Right lung (tissue), 5 donors: ENCODE results near the gene RNF217. TPM values are rescaled to one million over a fixed set of nuclear protein-coding genes. Genes with fewer than 3 reads are reported as not detected.
"Not testable (repeated sequence)": the region's sequence is repeated elsewhere in the genome, so short reads cannot be mapped to it uniquely, and the experiment has no call there.

Experiments
- DNase-seq, 2 donors: peaks; one replicate each; pipeline ENCODE4 v3.0.0-alpha.2; 2013
- polyA plus RNA-seq, 5 donors: library from polyadenylated mRNA; unstranded; fragments of 120-200 nt; gene quantifications; one replicate each; pipeline versions ENCODE4 v1.2.1 to v1.2.3, GENCODE V29; 2013; ENCODE audit warnings: inconsistent platforms in 1 of 5, low replicate concordance in 1 of 5; ENCODE audit not compliant: insufficient read length in 5 of 5, insufficient read depth in 1 of 5

The RNF217 gene
- polyA plus RNA-seq, 5 donors = 14.6 to 34.3 (median 25.1) TPM

DNA sequence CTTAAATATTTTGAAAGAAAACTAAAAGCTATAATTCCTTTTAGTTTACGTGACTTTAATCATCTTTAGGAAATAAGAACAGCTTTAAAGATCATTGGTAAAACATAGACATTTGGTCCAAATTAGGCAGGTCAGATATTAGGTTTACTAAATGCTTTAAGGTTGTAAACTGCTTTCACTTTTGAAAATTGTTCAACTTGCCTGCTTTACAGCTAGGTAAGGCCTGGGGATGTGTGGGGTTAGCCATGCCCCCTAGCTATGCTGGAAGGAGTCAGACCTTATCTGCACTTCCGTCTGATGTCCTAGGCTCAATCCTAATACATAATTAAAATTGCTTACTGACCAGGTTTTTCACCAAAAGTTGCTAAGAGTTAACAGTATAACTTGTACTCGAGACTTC is 160.8 kb downstream of the RNF217 start:
- DNase-seq = no peak

DNA sequence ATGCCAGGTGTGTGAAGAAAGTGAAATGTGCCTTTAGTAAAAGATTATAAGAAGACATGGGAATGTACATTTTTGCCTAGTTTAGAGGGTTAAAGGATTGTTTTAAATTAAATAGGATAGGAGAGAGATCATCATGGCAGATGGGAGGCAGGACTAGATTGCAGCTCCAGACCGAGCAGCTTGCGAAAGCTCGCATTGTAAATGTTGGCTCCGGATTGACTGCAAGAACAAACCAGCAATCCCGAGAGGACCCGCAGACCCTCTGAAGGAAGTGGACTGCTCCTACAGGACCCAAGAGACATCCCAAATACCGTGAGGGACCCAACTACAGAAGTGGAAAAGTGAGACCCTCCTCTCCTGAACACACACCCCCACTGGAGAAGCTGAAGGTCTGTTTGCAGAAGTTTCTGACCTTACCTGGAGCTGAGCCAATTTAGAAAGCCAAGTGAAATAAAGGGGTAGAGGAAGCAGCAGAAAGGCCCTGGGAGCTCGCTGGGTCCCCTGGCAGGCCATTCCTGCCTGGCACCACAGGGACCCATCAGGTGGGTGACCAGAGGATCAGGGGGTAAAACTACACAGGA is 161.3 kb downstream of the RNF217 start:
- no peak for DNase-seq

DNA sequence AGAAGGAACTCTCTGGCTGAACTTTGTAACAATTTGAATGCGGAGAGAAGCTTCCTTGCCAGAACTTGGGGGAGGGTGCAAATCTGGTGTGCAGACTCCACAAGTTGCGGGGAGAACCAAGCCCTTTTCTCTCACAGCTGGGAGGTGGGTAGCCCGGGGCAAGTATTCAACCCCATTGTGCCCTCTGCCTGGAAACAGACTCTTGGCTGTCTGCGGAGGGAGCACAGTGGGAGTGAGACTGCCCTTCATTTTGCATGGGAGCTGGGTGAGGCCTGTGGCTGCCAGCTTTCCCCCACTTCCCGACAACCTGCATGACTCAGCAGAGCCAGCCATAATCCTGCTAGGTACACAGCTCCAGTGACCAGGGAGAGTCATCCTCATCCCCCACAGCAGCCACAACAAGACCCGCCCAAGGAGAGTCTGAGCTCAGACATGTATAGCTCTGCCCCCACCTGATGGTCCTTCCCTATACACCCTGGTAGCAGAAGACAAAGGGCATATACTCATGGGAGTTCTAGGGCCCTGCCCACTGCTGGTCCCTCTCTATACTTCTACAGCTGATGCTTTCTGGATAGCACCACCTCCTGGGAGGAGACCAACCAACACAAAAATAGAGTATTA is 161.9 kb downstream of the RNF217 start:
- no peak for DNase-seq

DNA sequence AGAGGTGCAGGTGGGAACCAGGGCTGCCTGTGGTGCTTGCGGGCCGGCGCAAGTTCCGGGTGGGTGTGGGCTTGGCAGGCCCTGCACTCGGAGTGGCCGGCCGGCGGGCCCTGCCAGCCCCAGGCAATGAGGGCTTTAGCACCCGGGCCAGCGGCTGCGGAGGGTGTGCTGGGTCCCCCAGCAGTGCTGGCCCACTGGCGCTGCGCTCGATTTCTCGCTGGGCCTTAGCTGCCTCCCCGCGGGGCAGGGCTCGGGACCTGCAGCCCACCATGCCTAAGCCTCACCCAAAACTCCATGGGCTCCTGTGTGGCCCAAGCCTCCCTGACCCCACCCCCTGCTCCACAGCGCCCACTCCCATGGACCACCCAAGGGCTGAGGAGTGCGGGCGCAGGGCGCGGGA is 163.6 kb downstream of the RNF217 start:
- DNase-seq = not testable (repeated sequence)

DNA sequence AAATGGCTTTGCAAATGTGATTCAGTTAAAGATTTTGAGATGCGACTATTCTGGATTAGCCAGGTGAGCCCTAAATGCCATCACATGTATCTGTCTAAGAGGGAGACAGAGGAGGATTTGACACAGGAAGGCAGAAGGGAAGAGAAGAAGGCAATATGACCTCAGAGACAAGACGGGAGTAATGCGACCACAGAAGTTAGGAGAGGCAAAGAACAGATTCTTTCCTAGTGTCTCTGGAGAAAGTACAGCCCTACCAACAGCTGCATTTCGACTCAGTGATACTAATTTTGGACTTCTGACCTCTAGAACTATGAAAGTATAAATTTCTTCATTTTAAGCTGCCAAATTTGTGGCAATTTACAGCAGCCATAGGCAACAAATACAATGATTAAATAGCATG is 167.1 kb downstream of the RNF217 start:
- DNase-seq = no peak

DNA sequence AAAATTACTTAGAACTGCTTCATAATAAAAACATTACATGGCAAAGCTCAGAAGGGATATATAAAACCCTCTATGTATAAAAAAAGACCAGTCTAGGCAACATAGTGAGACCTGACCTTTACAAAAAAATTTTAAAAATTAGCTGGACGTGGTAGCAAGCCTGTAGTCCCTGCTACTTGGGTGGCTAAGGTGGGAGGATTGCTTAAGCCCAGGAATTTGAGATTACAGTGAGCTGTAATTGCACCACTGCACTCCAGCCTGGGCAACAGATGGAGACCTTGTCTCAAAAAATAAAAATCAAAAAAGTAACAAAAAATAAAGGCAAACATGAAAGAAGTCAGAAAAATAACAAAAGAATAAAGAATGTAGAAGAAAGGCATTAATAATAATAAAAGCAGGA is 169.8 kb downstream of the RNF217 start:
- no peak for DNase-seq

DNA sequence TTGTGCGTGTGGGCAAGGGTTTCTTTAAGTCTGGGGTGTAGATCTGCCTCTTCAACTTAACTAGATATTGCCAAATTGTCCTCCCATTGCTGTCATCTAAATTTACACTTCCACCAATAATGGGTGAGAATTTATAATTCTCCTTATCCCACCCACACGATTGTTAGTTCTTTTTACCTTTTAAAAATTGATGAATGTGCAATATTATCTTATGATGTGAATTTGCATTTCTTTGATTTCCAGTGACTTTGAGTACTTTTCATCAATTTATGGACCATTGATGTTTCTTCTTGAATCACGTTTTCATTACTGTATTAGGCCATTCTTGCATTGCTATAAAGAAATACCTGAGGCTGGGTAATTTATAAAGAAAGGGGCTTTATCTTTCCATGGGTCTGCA is 174.1 kb downstream of the RNF217 start:
- no peak for DNase-seq

DNA sequence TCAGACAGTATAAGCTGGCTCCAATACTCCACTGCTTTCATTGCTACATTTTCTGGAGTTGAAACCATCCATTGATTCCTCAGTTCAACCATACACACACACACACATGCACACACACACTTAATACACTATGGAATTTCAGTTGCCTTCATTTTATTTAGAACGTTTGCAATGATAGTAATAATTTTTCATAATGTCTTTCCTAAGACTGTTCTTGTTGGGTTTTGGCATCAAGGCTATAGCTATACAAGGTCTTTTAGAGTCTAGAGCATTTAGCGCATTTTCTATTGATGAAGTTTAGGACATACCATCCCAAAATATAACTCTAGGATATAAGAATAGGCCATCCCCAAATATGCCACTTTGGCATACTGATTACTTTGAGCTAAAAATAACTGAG is 175.8 kb downstream of the RNF217 start:
- no peak for DNase-seq

DNA sequence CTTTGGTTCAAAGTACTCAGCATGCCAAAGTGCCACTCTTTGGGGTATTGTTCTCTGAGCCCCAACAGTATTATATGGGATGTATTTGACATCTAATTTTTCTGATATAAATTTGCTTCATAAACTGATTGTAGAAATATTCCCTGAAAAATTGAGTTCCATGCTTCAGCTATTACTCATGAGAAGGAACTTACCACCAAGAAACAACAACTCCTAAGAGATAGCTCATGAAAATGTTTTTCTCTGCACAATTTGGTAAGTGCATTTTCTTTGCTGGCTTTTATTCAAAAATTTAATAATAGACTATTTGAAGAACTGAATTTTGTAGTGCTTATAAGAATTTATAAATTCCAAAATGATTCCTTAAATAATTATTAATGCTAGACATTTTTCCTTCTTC is 178.6 kb downstream of the RNF217 start:
- no peak for DNase-seq

Other genes with a start within 250 kb of the RNF217 start
- 100 to 1,000 TPM in 3 of 5 donors, 10 to 100 TPM in 2; 74.1 to 119 (median 102) TPM for gene TPD52L1, start 191.3 kb downstream of the RNF217 start, polyA plus RNA-seq